HS-5 (cell line): ENCODE measurements around the gene IMMT.
"Not testable (repeated sequence)": the region's sequence is repeated elsewhere in the genome, so short reads cannot be mapped to it uniquely, and the experiment has no call there.

Source experiments
- DNase-seq: peaks from one replicate; pipeline ENCODE4 v3.0.0-alpha.2; 2012; ENCODE audit warnings: low read depth

The IMMT gene

DNA sequence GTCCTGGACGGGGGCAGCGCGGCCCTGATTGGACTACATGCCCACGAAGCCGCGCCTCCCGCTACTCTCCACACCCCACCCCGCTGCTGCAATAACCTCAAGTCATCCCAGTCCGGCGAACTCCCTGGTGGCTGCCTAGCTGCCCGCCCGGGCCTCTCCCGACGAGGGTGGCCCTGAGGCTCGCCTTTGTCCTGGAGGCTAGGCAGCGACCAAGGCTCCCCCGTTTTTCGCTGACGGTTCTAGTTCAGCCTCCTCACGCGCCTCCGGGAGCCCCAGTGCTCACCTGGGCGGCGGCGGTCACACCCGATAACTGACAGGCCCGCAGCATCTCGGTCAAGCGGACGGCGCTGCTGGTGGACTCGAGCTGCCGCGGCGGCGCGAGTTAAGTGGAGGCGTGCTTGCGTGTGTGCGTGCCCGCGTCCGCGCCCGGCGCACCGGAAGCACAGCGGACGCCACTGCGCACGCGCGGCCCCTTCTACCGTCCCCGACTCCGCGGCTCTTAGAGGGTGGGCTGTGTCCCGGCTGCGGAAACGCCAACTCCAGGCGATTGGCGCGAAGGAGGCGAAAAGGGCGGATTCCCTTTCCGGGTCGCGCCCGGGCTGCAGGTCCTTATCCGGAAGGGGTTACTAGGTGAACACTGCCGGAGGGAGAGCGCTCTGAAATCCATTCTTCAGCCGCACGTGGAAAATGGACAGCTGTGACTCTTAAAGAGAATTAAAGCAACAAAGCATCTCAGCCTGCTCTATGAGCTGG lies at the start of gene IMMT:
Gene IMMT (minus strand): TSS at position 408 of the 753 bp plus-strand sequence. CDS start 80 bp downstream, at position 328.
- peak; percentile 90 for DNase-seq

DNA sequence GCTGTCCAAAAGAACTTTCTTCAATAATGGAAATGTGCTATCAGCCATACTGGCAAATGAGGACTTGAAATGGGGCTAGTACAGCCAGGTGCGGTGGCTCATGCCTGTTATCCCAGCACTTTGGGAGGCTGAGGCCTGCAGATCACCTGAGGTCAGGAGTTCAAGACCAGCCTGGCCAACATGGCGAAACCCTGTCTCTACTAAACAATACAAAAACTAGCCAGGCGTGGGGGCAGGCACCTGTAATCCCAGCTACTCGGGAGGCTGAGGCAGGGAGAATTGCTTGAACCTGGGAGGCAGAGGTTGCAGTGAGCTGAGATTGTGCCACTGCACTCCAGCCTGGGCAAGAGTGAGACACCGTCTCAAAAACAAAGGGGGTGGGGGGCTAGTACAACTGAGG lies 49.5 kb upstream of the IMMT start:
- not testable (repeated sequence) for DNase-seq

DNA sequence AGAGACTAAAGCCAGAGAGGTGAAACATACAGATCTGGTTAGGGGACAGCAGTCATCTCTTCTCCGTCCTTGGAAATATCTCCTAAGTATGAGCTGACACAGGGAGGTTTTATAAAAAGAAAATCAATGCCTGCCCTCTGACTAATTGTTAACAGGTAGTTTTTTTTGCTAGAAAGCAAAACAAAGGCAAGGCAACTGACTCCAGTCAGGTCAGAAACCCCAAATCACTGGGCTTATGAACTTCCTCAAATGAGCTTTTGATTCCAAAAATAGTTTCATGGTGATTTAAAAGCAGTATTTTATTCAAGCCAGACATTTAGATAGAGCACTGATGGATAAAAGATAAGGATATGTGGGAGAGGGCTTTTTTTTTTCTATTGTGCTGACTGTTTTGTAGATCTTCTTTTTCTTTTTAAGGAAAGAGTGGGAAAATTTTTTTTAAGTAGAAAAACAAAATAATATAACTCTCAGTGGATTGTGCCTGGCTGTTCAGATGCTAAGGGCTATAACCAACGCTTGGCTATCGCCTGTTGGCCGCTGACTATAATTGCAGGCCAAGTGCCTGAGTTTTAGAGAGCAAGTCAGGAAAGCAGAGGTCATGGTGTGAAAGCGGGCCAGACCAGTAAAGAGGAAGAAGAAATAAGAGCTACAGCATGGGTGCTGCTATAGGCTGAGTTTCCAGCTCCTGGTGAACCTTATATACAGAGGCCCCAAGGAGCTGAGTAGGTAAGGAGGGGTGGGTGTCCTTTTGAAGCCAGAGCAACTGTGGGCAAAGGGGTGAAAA lies 48.9 kb upstream of the IMMT start:
- DNase-seq, result no peak

DNA sequence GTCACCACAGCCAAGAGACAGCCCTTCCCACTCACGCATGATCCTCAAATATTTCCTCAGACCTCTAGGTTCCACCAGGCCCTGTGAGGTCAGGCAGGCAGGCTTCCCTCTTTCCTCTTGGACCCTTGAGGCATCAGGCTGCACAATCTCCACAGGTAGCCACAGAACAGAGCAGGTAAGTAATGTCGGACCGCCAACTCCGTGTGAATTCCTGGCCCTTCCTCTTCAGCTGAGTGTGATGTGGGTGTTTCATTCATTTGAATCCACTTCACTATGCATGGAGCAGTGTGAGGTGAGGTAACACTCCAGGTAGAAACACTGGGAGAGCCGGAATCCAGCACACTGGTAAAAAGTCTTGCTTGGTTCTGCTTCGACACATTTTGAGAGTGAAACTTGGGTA lies 48.0 kb upstream of the IMMT start:
- DNase-seq, result no peak

DNA sequence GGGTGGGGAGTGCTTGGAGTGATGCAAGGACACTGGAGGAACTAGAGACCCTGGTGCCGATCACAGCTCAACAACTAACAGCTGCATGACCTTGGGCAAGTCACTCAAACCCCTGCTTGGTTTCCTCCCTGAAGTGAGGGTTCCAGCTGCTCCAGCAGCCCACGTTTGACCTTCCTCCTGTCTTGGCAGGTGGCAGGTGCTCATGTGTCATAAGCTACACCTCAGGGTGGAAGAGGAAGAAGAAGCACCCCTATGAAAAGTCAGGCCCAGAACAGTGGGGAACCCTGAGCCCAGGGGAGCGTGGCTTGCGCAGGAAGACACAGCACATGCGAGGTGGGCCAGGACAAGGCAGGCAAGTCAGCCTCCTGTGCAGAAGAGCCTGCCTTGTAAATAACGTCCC lies 46.3 kb upstream of the IMMT start:
- no peak for DNase-seq

DNA sequence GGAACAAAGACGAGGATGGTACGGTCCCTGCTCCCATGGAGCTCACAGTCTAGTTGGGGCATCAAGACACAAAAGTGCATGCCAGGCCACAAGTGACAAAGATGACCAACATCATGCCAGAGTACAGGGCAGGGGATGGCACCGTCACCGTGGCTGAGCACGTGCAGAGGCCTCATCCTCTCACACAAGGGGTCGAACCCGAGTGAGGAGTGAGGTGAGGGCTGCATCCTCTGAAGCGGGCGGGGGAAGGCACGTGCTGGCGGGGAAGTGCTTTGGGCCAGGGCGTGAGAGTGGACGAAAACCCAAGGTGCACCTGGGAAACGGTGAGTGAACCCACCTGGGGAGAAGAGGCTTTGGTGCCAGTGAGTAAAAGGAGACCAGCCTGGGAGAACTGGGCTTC lies 45.0 kb upstream of the IMMT start:
- DNase-seq, result no peak

DNA sequence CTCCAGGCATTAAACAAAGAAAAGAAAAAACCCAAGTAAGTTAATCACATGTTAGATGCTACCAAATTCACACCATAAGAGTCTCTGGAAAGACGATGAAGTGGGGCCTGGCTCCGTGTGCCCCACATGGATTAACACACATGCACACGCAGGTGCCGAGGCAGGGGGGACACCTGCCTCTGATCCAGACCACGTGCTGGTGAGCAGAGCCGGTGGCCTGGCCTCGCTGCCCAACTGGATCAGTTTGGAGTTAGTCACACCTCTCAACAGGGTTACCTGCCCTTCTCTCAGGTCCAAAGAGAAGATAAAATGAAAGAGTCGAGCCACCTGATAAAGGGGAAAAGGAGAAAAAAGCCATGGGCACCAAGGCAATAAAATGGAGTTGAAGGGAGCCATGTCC lies 44.5 kb upstream of the IMMT start:
- DNase-seq, result no peak

DNA sequence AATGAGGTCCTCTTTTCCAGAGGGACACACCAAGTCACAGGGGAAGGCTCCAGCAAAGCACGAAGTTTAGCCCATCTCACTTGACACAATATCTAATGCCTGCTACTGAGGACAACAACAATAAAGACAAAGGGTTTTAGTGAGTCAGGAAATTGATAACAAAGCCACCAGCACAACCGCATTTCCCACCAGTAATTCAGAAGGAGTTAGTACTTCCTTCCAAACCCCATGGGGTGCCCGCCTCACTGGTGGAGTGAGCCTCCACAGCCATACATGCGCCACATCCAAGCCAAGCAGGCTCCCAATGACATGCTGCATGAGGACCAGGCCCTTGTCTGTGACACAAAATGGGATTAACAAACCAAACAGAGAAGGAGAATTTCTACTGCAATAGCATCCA lies 44.1 kb upstream of the IMMT start:
- no peak for DNase-seq

DNA sequence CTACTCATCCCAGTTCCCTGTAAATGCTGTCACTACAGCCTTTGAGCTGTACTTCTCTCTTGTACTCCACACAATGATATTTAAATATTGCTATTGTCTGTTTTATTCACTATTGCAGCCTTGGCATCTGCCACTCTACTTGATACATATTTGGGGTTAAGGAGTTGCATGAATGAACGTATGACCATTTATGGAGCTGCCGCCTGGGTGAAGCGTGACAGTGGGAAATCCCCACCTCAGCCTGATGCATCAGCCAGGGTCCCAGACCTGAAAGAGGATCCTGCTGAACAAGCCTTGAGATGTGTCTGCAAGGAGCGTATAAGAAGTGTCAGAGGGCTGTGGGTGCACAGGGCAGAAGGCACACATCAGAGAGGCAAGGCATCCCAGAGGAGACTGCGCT lies 43.1 kb upstream of the IMMT start:
- no peak for DNase-seq

DNA sequence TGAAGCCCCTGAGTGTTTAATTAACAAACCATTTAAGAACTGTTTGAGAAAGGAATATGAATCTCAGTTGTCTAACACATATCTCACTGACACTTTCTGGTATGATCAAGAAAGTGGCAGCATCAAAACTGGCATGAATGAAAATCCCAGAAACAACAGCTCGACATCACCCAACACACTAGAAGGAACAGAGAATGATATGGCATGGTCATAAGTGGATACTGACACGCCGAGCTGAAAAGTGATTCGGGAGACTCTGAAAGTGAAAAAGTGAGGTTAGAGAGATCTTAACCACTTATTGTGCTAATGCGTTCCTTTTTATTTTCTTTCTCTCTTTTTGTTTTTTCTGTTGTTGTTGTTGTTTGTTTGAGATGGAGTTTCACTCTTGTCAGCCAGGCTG lies 41.9 kb upstream of the IMMT start:
- no peak for DNase-seq

DNA sequence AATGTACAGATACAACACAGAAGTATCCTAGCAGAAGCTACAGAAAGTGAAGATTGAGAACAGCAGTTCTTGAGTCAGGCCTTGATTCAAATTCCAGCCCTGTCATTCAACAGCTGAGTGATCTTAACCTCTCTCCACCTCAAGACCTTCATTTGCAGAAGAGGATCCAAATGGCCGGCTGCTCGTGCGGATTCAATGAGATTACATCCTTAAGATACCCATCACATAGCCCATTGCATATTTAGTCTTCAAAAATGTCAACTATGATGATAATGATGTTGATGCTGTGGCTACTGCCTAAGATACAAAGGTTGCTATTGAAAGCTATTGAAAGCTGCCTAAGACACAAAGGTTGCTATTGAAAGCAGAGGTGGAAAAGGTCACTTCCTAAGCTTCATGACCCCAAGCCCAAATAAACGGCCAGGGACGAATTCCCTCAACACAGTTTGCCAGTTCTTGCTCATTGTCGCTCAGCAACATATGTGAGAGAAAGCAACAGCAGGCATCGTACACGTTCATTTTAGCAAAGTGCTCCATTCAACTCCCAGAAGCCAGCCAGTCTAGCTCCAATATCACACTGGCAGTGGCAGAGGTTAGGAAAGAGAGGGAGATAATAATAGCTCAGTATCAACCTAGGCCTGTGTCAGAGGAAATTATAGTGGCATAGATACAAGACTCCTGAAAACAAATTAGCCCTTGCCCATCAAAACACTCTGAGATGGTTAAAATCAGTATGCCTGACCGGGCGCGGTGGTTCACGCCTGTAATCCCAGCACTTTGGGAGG lies 40.1 kb upstream of the IMMT start:
- no peak for DNase-seq

DNA sequence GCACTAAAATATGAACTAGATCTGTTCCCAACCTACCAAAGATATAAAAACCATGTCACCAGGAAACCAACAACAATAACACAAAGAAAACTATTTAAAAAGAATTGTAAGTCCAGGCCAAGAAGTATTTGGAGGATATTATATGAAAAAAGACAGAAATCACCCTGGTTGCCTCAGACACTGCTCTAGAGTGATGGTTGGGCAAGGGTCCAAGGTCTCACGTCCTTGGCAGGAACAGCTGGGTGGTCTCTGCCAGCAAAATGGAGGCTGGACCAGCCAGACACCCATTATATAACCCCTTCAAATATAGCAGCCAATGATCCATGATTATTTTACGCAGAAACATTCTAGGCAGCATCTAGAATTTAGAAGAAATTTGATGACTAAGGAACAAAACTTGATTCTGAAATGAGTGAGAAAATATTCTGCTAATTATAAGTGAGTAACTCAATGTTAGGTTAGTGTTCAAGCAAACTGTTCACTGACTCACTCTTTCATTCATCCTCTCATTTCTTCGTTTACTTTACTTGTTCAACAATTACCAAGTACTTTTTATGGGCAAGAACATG lies 39.4 kb upstream of the IMMT start:
- no peak for DNase-seq

DNA sequence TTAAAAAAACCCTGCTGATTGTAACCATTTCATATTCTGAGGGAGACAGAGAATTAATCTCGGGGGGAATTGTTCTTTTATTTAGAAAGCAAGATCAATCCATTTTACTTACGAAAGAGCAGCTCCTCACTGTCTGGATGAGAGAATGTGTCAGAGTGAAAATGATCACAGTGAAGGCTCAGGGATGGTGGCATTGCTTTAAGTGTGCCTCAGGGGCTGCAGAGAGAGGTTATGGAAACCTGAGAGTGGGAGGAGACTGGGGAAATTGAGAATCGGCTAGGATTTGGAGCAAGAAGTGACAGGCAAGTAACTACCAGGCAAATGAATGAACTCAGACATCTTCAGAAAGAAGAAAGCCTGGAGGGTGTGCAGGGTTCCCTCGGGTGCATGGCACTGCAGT lies 38.2 kb upstream of the IMMT start:
- DNase-seq, result no peak

DNA sequence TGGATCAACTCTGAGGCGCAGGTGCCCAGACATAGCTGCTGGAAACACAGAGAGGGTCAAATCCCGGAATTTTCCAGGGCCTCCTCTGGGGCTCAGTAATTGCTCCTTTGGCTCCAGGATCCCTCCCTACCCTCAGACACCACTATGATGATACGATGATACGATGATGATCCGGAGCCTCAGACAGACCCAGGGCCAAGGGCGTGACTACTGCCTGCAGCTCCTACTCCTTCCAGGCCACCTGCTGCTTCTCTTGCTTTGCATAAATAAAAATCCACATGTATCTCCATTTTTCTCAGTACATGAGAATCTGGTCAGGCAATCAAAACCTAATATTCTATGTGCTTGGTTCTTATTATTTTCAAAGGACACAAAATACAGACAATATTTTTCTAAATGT lies 37.6 kb upstream of the IMMT start:
- DNase-seq, result no peak

DNA sequence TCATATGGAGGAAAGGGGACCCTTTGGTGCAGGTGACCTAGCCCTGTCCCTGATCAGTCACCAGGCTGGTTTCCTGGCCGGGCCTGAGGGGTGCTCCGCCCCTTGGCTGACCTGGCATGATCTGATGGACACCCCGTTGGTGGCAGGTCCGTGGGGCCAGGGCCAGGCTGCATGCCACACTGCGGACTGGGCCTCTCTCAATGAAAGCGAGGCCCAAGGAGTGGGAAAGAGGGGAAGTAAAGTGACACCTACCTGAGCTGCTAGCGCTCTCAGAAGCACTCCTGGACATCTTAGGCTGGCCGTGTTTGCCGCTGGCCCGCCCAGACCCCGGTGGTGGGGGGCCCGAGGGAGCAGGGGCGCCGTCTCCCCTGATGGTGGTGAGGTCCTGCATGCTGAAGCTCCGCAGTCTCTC lies 37.1 kb upstream of the IMMT start:
- DNase-seq, result no peak

DNA sequence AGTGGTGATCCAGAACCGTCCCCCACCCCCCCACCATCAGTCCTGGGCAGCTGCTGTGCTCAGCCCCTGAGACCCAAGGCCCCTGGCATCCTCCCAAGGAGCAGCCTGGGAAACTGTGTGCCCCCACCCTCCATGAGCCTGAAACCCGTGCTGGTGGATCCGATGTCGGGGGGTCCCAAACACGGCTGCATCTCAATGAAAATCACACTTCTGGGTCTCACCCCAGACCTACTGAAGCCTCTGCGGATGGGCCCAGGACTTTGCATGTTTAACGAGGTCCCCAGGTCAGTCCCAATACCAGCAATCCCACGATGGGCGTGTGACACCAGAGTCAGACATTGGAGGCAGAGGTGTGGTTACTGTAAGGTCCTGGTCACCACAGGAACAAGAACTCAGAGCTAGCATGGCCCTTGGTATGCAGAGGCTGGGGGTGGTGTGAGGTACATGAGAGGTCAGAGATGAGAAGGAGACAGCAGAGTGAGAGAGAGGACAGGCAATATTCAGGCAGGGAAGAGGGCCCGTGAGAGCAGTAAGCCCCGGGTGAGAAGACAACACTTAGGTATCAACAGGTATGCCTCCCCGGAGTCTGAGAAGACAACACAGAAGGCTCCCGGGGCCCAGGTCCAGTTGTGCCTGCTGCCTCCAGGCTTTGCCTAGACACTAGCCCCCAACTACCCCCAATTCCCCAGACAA lies 36.6 kb upstream of the IMMT start:
- DNase-seq, result no peak

DNA sequence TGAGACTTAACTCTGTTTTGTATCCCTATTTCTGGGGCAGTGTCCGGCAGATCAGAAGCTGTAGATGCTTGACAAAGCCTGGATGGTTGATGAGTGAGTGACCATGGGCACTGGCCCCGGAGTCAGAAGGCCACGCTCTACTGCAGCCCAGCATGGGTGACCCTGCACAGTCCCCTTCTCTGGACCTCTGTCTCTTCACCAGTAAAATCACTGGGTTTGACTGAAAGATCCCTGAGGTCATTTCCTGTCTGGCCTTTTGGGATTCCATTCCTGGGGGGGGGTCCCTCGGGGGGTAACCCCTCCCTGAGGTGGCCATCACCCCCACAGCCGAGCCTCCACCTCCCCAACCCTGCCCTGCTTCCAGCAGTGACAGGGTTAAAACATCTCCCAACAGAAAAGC lies 35.7 kb upstream of the IMMT start:
- no peak for DNase-seq

DNA sequence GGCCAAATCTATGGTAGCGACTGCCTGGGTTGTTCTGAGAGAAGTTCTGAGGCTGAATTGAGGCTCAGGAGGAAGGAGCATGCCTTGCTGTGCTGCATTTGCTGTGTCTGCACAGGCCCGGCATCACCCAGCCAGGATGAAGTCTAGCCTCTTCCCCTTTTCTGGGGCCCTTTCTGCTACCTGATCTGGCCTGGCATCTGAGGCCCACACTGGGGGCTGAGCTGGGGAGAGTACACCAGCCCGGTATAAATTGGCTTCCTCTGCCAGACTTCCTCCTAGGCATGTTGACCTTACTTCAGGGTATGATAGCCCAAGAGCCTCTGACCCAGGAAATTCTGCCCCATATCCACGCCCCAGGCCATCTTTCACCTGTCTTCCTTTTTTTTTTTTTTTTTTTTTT lies 34.0 kb upstream of the IMMT start:
- no peak for DNase-seq

DNA sequence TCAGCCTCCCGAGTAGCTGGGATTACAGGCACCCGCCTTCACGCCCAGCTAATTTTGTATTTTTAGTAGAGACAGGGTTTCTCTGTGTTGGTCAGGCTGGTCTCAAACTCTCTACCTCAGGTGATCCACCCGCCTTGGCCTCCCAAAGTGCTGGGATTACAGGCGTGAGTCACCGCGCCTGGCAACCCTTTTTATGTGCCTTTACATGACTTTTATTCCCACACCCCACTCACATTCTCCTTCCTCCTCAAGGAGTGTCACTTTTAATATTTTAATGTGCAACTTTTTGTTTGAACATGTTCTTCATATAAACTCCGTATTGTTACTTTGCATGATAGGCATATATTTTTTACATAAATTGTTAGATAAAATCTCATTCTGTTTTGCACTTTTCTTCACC lies 33.3 kb upstream of the IMMT start:
- DNase-seq, result not testable (repeated sequence)

DNA sequence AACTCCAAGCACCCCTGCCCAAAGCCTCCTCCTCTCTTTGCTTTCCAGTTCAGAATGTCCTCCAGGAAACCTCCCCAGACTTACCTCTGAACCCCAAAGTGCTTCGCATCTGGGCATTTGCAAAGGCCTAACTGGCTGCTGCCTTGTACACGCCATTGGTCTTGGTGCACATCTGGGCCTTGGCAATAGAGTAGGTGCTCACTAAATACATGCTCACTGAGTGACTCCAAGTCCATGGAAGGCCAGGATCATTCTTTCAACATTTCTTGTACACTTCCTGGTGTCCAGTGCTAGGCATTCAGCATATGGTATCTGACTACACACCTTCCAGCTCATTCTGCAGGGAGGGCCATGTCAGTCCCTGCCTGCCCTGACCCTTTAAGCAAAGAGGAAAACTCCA lies 32.4 kb upstream of the IMMT start:
- no peak for DNase-seq

DNA sequence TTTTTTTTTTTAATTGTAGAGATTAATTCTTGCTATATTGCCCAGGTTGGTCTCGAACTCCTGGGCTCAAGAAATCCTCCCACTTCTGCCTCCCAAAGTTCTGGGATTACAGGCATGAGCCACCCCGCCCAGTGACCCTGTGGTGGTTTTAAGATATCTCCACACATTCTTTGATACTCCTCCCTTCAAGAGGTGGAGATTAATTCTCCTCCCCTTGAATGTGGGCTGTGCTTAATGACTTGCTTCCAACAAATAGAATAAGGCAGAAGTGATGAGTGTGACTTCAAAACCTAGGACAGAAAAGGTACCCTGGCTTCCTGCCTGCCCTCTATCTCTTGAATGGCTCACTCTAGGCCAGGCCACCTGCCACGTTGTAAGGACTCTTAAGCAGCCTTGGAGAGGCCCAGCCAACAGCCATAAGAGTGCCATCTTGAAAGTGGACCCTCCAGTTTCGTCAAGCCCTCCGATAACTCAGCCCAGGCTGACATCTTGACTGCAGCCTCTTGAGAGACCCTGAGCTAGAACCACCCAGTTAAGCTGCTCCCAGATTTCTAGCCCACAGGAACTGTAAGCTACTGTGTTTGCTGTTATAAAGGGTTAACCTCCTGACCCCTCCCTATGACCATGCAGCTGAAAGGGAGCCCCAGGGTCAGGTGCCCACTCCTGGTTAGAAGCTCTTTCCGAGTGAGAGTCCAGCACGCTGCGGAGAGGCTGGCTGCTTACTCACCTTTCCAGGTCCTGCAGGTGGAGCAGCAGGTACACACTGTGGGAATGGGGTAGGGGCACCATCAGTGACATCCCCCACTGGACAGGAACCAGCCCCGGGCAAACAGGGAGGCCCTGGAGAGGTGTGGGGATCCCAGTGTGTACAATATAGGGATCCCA lies 31.6 kb upstream of the IMMT start:
- no peak for DNase-seq
